PC-9 (cell line): Measurements from ENCODE around the gene HS3ST3A1. TPM values are rescaled to one million over a fixed set of nuclear protein-coding genes. Genes with fewer than 3 reads are reported as not detected.

Source experiments
- BruUV-seq: library from RNA; stranded (reverse); fragments of 400-500 nt; replicated peaks from 2 replicates; lab custom pipeline; 2021; lab: Mats Ljungman, UMichigan
- CTCF ChIA-PET: fragments of 300-600 bp; sonication (Branson Sonifier 250); formaldehyde crosslinking; loops from one replicate; lab custom pipeline; 2022; ENCODE audit warnings: antibody characterized with exemption; lab: Charles Lee
- POLR2A ChIA-PET: fragments of 300-600 bp; sonication (Branson Sonifier 250); formaldehyde crosslinking; loops from one replicate; lab custom pipeline; 2022; ENCODE audit warnings: antibody characterized with exemption; ENCODE audit not compliant: unreplicated experiment; lab: Charles Lee
- DNase-seq, 2 experiments: peaks; one replicate each; pipeline versions ENCODE4 v3.0.0 to v3.0.0-alpha.2; 2015 to 2022; ENCODE audit warnings: mixed read lengths in 1 of 2
- H2AFZ ChIP-seq: fragments of 200-600 bp; sonication (generic); 2 replicates; pipeline ENCODE4 v1.8.1; 2017; ENCODE audit warnings: antibody characterized with exemption
- H3F3A ChIP-seq: fragments of 200-600 bp; sonication (generic); 2 replicates; pipeline ENCODE4 v1.8.1; 2017; ENCODE audit warnings: antibody characterized with exemption, mild to moderate bottlenecking, low read depth; ENCODE audit not compliant: insufficient read depth
- H3K27ac ChIP-seq: fragments of 200-600 bp; sonication (generic); 2 replicates; pipeline ENCODE4 v1.6.1; 2016; ENCODE audit warnings: mixed run types
- H3K27me3 ChIP-seq: fragments of 200-600 bp; sonication (generic); 2 replicates; pipeline ENCODE4 v1.6.1; 2016; ENCODE audit warnings: low read depth, mixed run types; ENCODE audit not compliant: insufficient read depth
- H3K36me3 ChIP-seq: fragments of 200-600 bp; sonication (generic); 2 replicates; pipeline ENCODE4 v1.6.1; 2016; ENCODE audit warnings: low read depth, mixed run types
- H3K4me1 ChIP-seq: fragments of 200-600 bp; sonication (generic); replicated peaks from 2 replicates; pipeline ENCODE4 v1.6.1; 2016; ENCODE audit warnings: mixed run types; ENCODE audit not compliant: insufficient read depth
- H3K4me2 ChIP-seq: fragments of 200-600 bp; sonication (generic); 2 replicates; pipeline ENCODE4 v1.6.1; 2017; ENCODE audit warnings: mixed run types
- H3K4me3 ChIP-seq: fragments of 200-600 bp; sonication (generic); 2 replicates; pipeline ENCODE4 v1.6.1; 2016; ENCODE audit warnings: mixed run types
- H3K79me2 ChIP-seq: fragments of 200-600 bp; sonication (generic); 2 replicates; pipeline ENCODE4 v1.6.1; 2017; ENCODE audit warnings: low read depth, mixed run types
- H3K9me2 ChIP-seq: fragments of 200-600 bp; sonication (generic); 2 replicates; pipeline ENCODE4 v1.8.1; 2017; ENCODE audit warnings: mild to moderate bottlenecking; ENCODE audit not compliant: insufficient read depth
- H3K9me3 ChIP-seq: fragments of 200-600 bp; sonication (generic); 2 replicates; pipeline ENCODE4 v1.8.1; 2016; ENCODE audit warnings: low read depth; ENCODE audit not compliant: insufficient read depth
- H4K20me1 ChIP-seq: fragments of 200-600 bp; sonication (generic); 2 replicates; pipeline ENCODE4 v1.8.1; 2017; ENCODE audit not compliant: insufficient read depth
- CTCF ChIP-seq: fragments of 200-600 bp; sonication (generic); conservative IDR thresholded peaks from 2 replicates; pipeline ENCODE4 v1.6.1; 2017; ENCODE audit warnings: mixed run types, antibody characterized with exemption, mild to moderate bottlenecking, moderate library complexity
- EZH2 ChIP-seq: fragments of 200-600 bp; sonication (generic); IDR thresholded peaks from 2 replicates; pipeline ENCODE4 v1.8.0; 2017; ENCODE audit warnings: antibody characterized with exemption, low read depth
- intact Hi-C: fragments of 100-400 bp; cut with micrococcal nuclease; formaldehyde crosslinking; loops from one replicate; pipeline ENCODE4 v1.10.0; 2022; ENCODE audit not compliant: unreplicated experiment
- total RNA-seq: library from RNA; stranded (reverse); gene quantifications from 2 replicates; pipeline ENCODE4 v1.2.3, GENCODE V29; 2021

Gene HS3ST3A1
- total RNA-seq, 1 experiment from 2014 or later: not detected

GRCh38 chr17:13534946-13535345, 66.8 kb downstream of the HS3ST3A1 start:
- Histone ChIP-seq H3F3A (no peaks in the 10 kb centered on the region), H3K4me2 (no peak overlapping the region), H3K36me3 (no peaks in the 10 kb centered on the region), H4K20me1 (no peaks in the 10 kb centered on the region), H3K9me2 (no peaks in the 10 kb centered on the region), H3K4me3 (no peak overlapping the region), H3K4me1 (no peaks in the 10 kb centered on the region), H3K27ac (no peak overlapping the region), H3K9me3 (no peaks in the 10 kb centered on the region), H2AFZ (no peak overlapping the region), H3K79me2 (no peaks in the 10 kb centered on the region), H3K27me3 (0 out of 2 replicates have a peak, but pooled peaks cover 7% of the 10 kb centered on the region)
- CTCF ChIA-PET: no interaction called here
- TF ChIP-seq CTCF (no peak), EZH2 (no peak)
- BruUV-seq: no TSS peak
- intact Hi-C loops: no loop called here
- no peak for DNase-seq
- POLR2A ChIA-PET: no interaction called here

GRCh38 chr17:13531721-13532120, 70.0 kb downstream of the HS3ST3A1 start:
- no peak overlapping the region for H3K27ac ChIP-seq
- no peak overlapping the region for H3K4me3 ChIP-seq
- DNase-seq: no peak
- 0 out of 2 replicates have a peak, but pooled peaks cover 7% of the 10 kb centered on the region for H3K27me3 ChIP-seq
- H3K9me3 ChIP-seq: no peaks in the 10 kb centered on the region
- TF ChIP-seq EZH2 (no peak), CTCF (no peak)
- no peaks in the 10 kb centered on the region for H3K4me1 ChIP-seq
- H3F3A ChIP-seq: no peaks in the 10 kb centered on the region
- no peaks in the 10 kb centered on the region for H3K36me3 ChIP-seq
- no peak overlapping the region for H2AFZ ChIP-seq
- H4K20me1 ChIP-seq: no peaks in the 10 kb centered on the region
- ChIA-PET POLR2A (no interaction called here), CTCF (no interaction called here)
- no TSS peak for BruUV-seq
- no peaks in the 10 kb centered on the region for H3K9me2 ChIP-seq
- no peak overlapping the region for H3K4me2 ChIP-seq
- intact Hi-C loops: no loop called here
- H3K79me2 ChIP-seq: no peaks in the 10 kb centered on the region

- Histone ChIP-seq H3K4me1 (no peaks in the 10 kb centered on the region), H3K9me2 (no peaks in the 10 kb centered on the region), H3F3A (no peaks in the 10 kb centered on the region), H4K20me1 (no peaks in the 10 kb centered on the region), H3K4me2 (no peak overlapping the region), H3K27ac (no peak overlapping the region), H3K27me3 (no peaks in the 10 kb centered on the region), H2AFZ (no peak overlapping the region), H3K36me3 (no peaks in the 10 kb centered on the region), H3K79me2 (no peaks in the 10 kb centered on the region), H3K9me3 (no peaks in the 10 kb centered on the region), H3K4me3 (no peak overlapping the region)
- CTCF ChIA-PET: interaction anchor here (0.7 kb wide), 1 partner anchor 10 kb away, joined by 4 read pairs; no protein-coding TSS in a partner anchor
- POLR2A ChIA-PET: no interaction called here
- BruUV-seq: no TSS peak
- no peak for DNase-seq
- intact Hi-C loops: no loop called here
- no peak for TF ChIP-seq CTCF
- TF ChIP-seq EZH2: no peak
These were observed 75.9 kb downstream of the HS3ST3A1 start for GRCh38 chr17:13525876-13526275.
